Measurements from ENCODE around the gene ATR.

GRCh38 chr3:142614059-142614626 is 35.6 kb upstream of the ATR start:
- no peak for TF ChIP-seq CTCF (IDR thresholded peaks at IDR 0.05; ENCODE audit: insufficient read depth, low read depth, low read length)
- no peak for TF ChIP-seq EZH2 (IDR thresholded peaks at IDR 0.05; ENCODE audit: insufficient read depth, low read length)

All from astrocyte (in vitro differentiated cells and primary cell).